Stomach smooth muscle (tissue), 2 donors: ENCODE data around the gene CHST14.

Experiments used
- H3K27ac ChIP-seq: one replicate; pipeline ENCODE4 v1.7.0; 2013; ENCODE audit warnings: mild to moderate bottlenecking, low read length, inconsistent platforms
- H3K27me3 ChIP-seq, 2 donors: one replicate each; pipeline ENCODE4 v1.7.0; 2013; ENCODE audit warnings: low read length in 2 of 2; ENCODE audit not compliant: insufficient read depth in 2 of 2, control insufficient read depth in 1 of 2
- H3K36me3 ChIP-seq, 2 donors: one replicate each; pipeline ENCODE4 v1.7.0; 2013; ENCODE audit warnings: low read length in 2 of 2; ENCODE audit not compliant: control insufficient read depth in 2 of 2, insufficient read depth in 2 of 2
- H3K4me1 ChIP-seq: one replicate; pipeline ENCODE4 v1.7.0; 2013; ENCODE audit warnings: low read length; ENCODE audit not compliant: control insufficient read depth, insufficient read depth
- H3K4me3 ChIP-seq, 2 donors: one replicate each; pipeline ENCODE4 v1.7.0; 2013; ENCODE audit warnings: low read length in 2 of 2
- H3K9ac ChIP-seq, 2 donors: one replicate each; pipeline ENCODE4 v1.7.0; 2013; ENCODE audit warnings: low read length in 2 of 2, mild to moderate bottlenecking in 1 of 2
- H3K9me3 ChIP-seq, 2 donors: one replicate each; pipeline ENCODE4 v1.7.0; 2013; ENCODE audit warnings: low read length in 2 of 2; ENCODE audit not compliant: control insufficient read depth in 2 of 2
- donor health status: healthy.
- donor health status: Pancreatic carcinoma.

The CHST14 gene

DNA sequence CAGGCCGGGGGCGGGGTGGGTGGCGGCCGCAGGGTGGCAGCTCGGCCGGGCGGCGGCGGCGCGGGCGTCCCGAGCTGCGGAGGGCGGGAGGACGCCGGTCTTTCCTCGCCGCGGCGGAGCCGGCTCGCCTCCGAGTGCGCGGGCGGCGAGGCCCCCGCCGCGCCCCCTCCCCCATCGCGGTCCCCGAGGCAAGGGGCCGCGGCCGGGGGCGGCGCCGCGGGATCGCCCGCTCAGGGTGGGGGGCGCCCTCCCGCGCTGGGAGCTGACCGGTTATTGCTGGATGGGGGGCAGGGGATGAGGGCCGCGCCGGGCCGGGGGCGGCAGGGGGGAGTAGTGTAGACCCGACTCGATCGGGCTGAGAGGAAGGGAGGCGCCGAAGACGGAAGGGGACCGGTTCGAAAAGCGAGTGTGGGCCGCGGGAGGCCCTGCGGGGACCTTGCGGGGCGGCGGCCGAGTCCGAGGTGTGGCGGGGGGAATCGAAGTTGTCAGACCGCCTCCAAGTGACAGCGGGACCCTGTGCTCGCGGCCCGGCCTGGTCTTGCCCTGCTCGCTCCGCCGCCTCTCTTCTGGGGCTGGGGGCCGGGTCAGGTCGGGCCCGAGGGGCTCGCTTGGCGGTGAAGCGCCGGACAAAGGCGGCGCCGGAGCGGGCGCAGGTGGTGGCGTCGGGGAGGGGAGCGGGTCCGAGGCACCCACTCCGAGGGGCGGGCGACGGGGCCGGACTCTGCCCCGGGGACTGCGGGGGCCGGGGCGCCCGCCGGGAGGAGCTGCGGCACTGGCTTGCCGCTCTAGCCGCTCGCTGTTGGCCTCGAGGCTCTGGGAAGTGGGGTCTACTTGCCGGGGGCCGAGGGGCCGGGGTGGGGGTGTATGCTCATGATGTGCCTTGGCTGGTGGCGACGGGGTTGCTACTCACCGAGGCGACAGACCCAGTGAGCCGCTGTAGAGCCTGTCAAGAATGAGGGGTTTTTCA lies 28.9 kb upstream of the CHST14 start:
- peak overlapping the region; percentile 55 to 61 for H3K9ac ChIP-seq
- peaks cover 33% of the 10 kb centered on the region for H3K4me1 ChIP-seq
- H3K27me3 ChIP-seq: peaks cover 4 to 6% of the 10 kb centered on the region in 2 donors

DNA sequence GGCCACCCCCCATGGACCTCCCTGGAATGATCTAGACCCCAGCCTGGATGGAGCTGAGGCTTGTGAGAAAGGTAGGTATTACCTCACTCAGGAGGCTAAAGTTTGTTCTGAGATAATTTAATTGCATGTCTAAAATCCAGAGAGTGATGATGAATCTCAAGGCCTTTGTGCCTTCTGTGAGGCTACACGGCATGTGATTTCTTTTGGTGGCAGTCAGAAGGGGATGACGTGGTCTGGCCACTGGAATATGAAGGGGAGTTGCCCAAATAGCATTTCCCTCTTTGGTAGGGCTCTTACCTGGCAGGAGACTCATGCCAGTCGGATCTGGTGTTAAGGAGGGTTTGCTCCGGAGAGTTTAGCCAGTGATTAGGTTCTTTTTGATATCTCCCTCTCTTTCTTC lies 27.5 kb upstream of the CHST14 start:
- Histone ChIP-seq H3K4me3 (peak overlapping the region in 1 of 2 donors; percentile 29), H3K9me3 (no peaks in the 10 kb centered on the region), H3K36me3 (no peaks in the 10 kb centered on the region), H3K27ac (no peak overlapping the region), H3K4me1 (peaks cover 31% of the 10 kb centered on the region), H3K9ac (peak overlapping the region in 1 of 2 donors; percentile 47), H3K27me3 (no peaks in the 10 kb centered on the region)

More for the DNA sequence above, 28.9 kb upstream of the CHST14 start:
- H3K4me3 ChIP-seq: peak overlapping the region; percentile 62 to 78
- no peaks in the 10 kb centered on the region for H3K9me3 ChIP-seq
- H3K27ac ChIP-seq: peak overlapping the region; percentile 18
- no peaks in the 10 kb centered on the region for H3K36me3 ChIP-seq

DNA sequence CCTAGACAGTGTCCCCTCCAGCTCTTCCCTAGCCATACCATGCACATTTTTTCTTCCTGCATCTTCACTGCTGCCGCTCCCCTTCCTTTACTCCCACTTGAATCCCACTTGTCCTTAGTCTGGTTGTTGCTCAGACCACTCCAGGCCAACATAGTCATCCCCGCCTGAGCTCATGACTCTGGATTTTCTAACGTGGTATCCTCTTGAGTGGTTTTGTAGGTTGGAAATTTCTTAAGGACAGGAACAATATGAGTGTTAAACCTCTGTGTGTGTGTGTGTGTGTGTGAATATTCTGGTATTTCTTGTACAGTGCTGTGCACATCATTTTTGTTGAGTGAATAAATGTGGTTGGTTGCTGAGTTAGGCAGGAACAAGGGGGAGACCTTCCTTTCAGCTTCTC lies 26.9 kb upstream of the CHST14 start:
- Histone ChIP-seq H3K4me1 (peaks cover 31% of the 10 kb centered on the region), H3K9me3 (no peaks in the 10 kb centered on the region), H3K4me3 (no peak overlapping the region)

DNA sequence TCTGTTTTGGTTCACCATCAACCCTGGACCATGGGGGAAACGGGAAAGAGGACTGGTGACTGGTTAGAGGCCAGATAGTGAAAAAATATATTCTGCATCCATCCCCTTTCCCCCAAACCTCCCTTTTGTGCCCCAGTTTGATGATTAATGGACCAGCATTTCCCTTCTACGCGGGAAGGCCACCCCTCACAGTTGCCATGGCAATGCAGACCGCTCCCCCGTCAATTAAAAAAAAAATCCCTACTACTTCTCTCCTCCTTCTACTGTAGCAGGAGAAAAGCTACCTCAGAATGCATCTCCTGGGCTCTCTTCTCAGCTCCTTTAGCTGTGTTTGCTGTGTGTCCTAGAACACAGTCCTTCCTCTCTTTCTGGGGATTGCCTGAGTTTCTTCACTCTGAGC lies 26.0 kb upstream of the CHST14 start:
- H3K9me3 ChIP-seq: no peaks in the 10 kb centered on the region
- peaks cover 28% of the 10 kb centered on the region for H3K4me1 ChIP-seq
- no peak overlapping the region for H3K4me3 ChIP-seq
- no peak overlapping the region for H3K27ac ChIP-seq
- H3K9ac ChIP-seq: peak overlapping the region in 1 of 2 donors; percentile 11
- H3K27me3 ChIP-seq: no peaks in the 10 kb centered on the region
- H3K36me3 ChIP-seq: no peaks in the 10 kb centered on the region

More for the DNA sequence above, 26.9 kb upstream of the CHST14 start:
- no peaks in the 10 kb centered on the region for H3K27me3 ChIP-seq
- no peak overlapping the region for H3K9ac ChIP-seq
- no peak overlapping the region for H3K27ac ChIP-seq
- no peaks in the 10 kb centered on the region for H3K36me3 ChIP-seq

DNA sequence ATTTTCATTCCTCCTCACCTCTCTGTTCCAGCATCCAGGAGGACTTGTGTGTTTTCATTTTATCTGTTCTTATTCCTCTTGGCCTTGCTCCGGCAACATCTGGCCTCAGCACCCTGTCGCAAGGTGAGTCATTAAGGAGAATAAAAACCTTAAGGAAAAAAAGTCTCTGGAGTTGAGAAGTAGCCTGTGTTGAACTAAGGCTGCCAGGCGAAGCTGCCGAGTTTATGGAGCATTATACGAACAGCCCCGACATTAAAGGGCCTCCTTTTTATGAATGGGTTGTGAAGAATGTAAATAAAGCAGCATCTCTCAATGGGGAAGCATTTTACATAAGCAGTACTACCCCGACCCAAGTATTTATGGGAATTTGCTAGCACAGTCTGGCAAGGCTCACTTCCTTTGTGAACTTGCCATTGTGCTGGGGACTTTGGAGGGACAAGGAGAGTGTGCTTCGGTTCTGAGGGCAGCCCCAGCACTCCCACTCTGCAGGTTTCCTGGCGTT lies 25.3 kb upstream of the CHST14 start:
- H3K27me3 ChIP-seq: no peaks in the 10 kb centered on the region
- H3K9ac ChIP-seq: no peak overlapping the region
- no peaks in the 10 kb centered on the region for H3K36me3 ChIP-seq
- H3K4me3 ChIP-seq: no peak overlapping the region
- no peaks in the 10 kb centered on the region for H3K9me3 ChIP-seq
- peaks cover 21% of the 10 kb centered on the region for H3K4me1 ChIP-seq
- no peak overlapping the region for H3K27ac ChIP-seq

DNA sequence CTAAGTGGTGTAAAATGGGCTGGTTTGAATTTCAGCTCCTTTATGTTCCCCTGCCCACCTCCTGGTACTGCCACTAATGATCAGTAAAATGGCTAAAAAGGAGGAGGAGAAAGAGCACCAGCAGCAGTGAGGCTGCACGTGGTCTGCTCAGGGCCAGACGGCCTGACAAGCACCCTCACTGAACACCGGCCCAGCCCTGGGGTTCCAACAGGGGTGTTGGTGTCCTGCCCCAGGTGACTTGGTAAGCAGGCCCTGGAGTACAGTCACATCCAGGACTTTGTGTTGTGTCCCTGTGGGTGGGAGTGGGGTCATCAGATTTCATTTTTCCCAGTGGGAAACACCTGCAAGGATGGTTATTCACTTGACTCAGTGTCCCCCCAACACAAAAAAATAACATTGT lies 24.6 kb upstream of the CHST14 start:
- no peaks in the 10 kb centered on the region for H3K27me3 ChIP-seq
- no peaks in the 10 kb centered on the region for H3K9me3 ChIP-seq
- H3K4me3 ChIP-seq: no peak overlapping the region
- no peaks in the 10 kb centered on the region for H3K36me3 ChIP-seq
- peaks cover 21% of the 10 kb centered on the region for H3K4me1 ChIP-seq
- no peak overlapping the region for H3K27ac ChIP-seq
- no peak overlapping the region for H3K9ac ChIP-seq

DNA sequence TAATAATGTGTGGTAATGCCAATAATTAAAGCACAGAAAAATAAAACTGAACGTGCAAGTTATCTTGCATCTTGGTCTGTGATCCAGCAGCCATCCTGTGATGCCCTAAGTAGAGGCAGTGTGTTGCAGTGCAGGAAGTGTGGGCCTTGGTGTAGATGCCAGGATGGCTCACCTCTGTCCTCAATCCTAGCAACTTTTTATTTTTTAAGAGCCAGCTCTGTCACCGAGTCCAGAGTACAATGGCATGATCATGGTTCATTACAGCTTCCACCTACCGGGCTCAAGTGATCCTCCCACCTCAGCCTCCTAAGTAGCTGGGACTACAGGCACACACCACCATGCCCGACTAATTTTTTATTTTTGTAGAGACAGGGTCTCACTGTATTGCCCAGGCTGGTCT lies 22.4 kb upstream of the CHST14 start:
- Histone ChIP-seq H3K36me3 (no peaks in the 10 kb centered on the region), H3K27ac (no peak overlapping the region)

DNA sequence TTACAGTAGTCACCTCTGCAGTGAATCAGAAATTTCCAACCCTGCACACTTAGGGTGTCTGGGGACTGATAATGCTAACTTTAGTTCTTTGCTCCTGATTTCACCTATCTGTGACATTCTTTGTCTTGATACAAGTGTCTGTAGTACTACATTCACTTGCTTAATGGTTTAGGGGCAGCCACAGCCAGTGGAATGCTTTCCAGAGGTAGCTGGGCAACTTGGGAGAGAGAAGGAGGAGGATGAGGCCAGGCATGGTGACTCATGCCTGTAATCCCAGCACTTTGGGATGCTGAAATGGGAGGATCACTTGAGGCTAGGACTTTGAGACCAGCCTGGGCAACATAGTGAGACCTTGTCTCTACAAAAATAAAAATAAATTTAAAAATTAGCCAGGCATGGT lies 21.5 kb upstream of the CHST14 start:
- Histone ChIP-seq H3K4me3 (no peak overlapping the region), H3K36me3 (no peaks in the 10 kb centered on the region), H3K9ac (no peak overlapping the region), H3K27ac (no peak overlapping the region), H3K4me1 (peaks cover 14% of the 10 kb centered on the region), H3K27me3 (no peaks in the 10 kb centered on the region), H3K9me3 (no peaks in the 10 kb centered on the region)

More for the DNA sequence above, 22.4 kb upstream of the CHST14 start:
- Histone ChIP-seq H3K4me1 (peaks cover 16% of the 10 kb centered on the region), H3K4me3 (no peak overlapping the region), H3K9me3 (no peaks in the 10 kb centered on the region), H3K9ac (no peak overlapping the region), H3K27me3 (no peaks in the 10 kb centered on the region)

DNA sequence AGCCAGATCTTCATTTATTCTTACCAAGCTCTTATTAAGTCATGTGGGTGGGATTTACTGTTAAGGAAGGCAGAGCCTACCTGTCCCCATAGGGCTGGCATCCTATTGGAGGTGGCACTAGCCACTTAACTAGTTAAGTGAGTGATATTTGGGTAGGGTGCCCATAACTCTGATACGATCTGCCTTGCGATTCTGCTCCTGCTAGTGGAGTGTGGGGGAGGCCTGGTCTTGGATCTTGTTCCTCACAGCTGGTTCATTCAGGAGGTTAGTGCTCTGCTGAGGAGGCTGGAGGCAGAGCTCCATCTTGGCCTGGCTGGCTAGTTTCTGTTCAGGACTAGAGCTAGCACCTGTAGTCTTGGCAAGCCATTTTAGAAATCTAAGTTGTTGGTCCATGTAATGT lies 20.7 kb upstream of the CHST14 start:
- H3K27ac ChIP-seq: no peak overlapping the region
- H3K9me3 ChIP-seq: no peaks in the 10 kb centered on the region
- H3K4me1 ChIP-seq: peaks cover 22% of the 10 kb centered on the region
- H3K4me3 ChIP-seq: no peak overlapping the region
- no peaks in the 10 kb centered on the region for H3K27me3 ChIP-seq
- H3K36me3 ChIP-seq: no peaks in the 10 kb centered on the region
- no peak overlapping the region for H3K9ac ChIP-seq

DNA sequence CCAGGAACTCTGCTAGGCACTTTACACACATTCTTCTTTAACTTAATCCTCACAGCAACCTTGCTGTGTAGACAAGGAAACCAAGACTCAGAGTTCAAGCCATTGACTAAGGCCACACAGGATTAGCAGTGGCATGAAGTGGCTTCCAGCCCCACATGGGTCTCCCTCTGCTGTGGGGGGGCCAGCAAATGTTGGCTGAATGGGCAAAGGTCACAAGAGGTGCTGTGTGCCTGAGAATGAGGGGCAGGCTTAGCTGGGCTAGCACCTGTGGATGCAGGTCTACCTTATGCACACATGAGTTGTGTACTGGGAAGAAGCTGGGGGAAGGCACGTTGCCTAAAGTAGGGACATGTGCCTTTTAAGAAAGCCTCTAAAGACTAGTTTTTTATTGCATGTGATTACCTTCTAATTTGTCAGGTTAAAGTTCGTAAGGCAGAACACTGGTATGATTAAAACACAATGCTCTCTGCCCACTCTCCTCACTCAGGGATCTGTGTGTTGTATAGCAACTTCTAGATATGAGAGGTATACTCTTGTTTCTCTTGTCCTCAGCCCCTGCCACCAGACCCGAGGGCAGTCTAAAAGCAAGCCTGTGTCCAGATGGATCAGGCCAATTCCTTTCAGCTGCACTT lies 19.1 kb upstream of the CHST14 start:
- H3K36me3 ChIP-seq: no peaks in the 10 kb centered on the region
- H3K9ac ChIP-seq: peak overlapping the region in 1 of 2 donors; percentile 7
- H3K4me1 ChIP-seq: peaks cover 24% of the 10 kb centered on the region
- no peak overlapping the region for H3K4me3 ChIP-seq
- H3K27me3 ChIP-seq: no peaks in the 10 kb centered on the region
- no peaks in the 10 kb centered on the region for H3K9me3 ChIP-seq
- H3K27ac ChIP-seq: no peak overlapping the region
